Measurements from ENCODE around the gene TRAPPC10.

DNA sequence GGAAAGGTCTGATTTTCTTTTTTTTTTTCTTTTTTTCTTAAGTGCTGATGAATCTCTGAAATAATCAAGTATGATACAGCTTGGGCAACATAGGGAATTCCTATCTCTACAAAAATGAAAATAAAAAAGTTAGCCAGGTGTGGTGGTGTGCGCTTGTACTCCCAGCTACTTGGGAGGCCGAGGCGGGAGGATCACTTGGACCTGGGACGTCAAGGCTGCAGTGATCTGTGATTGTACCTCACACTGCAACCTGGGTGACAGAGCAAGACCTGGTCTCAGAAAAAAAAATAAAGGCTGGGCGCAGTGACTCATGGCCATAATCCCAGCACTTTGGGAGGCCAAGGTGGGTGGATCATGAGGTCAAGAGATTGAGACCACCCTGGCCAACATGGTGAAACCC lies 6.0 kb downstream of the TRAPPC10 start:
- TF ChIP-seq EZH2phosphoT487 (IDR thresholded peaks at IDR 0.05; ENCODE audit: insufficient read depth, low read depth) (no peak), EZH2 (IDR thresholded peaks at IDR 0.05; ENCODE audit: insufficient read depth, poor library complexity, severe bottlenecking) (no peak)

All from GM23248 (cell line).